Measurements from ENCODE around the gene SLC1A6.
"Not testable (repeated sequence)": the region's sequence is repeated elsewhere in the genome, so short reads cannot be mapped to it uniquely, and the experiment has no call there.

- not testable (repeated sequence) for TF ChIP-seq TAF1 (conservative IDR thresholded peaks at IDR 0.05); CTCF (IDR thresholded peaks at IDR 0.05; ENCODE audit: low read depth, low read length, missing input control); ZBTB33 (IDR thresholded peaks at IDR 0.05); MAX (IDR thresholded peaks at IDR 0.05); GABPA (IDR thresholded peaks at IDR 0.05 in 1 of 2, conservative IDR thresholded peaks at IDR 0.05 in 1 of 2); REST (IDR thresholded peaks at IDR 0.05); HNF4A (conservative IDR thresholded peaks at IDR 0.05); EGR1 (IDR thresholded peaks at IDR 0.05; ENCODE audit: low read depth in 2 of 2); FOXA1 (IDR thresholded peaks at IDR 0.05); FOXA2 (IDR thresholded peaks at IDR 0.05); YY1 (IDR thresholded peaks at IDR 0.05)
Observed at GRCh38 chr19:14949413-14949812, 30.3 kb downstream of the SLC1A6 start.
